ENCODE measurements around the gene WBP11.
"Not testable (repeated sequence)": the region's sequence is repeated elsewhere in the genome, so short reads cannot be mapped to it uniquely, and the experiment has no call there.

Gene WBP11

DNA sequence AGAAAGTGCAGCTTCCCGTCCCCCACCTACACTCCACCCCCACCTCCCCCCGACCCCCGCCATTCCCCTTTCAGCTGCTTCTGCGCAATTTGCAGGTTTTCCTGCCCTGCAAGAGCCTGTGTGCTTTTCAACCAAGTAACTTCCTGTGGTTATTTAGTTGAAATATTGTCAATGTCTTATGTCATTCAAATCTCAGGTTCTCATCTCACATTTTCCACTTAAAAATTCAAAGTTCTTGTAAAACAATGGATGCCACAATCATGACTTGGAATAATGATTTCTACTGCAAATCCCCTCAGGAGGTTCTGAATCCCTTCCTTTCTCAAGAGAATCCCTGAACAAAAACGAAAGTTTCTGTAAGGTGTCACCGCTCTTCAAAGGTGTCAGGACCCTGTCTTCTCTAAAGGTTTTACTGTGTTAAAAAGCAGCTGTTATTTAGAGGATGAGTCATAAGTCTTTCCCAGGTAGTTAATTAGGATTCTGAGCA, 31.6 kb downstream of the WBP11 start:
- peak; percentile 71 for DNase-seq

DNA sequence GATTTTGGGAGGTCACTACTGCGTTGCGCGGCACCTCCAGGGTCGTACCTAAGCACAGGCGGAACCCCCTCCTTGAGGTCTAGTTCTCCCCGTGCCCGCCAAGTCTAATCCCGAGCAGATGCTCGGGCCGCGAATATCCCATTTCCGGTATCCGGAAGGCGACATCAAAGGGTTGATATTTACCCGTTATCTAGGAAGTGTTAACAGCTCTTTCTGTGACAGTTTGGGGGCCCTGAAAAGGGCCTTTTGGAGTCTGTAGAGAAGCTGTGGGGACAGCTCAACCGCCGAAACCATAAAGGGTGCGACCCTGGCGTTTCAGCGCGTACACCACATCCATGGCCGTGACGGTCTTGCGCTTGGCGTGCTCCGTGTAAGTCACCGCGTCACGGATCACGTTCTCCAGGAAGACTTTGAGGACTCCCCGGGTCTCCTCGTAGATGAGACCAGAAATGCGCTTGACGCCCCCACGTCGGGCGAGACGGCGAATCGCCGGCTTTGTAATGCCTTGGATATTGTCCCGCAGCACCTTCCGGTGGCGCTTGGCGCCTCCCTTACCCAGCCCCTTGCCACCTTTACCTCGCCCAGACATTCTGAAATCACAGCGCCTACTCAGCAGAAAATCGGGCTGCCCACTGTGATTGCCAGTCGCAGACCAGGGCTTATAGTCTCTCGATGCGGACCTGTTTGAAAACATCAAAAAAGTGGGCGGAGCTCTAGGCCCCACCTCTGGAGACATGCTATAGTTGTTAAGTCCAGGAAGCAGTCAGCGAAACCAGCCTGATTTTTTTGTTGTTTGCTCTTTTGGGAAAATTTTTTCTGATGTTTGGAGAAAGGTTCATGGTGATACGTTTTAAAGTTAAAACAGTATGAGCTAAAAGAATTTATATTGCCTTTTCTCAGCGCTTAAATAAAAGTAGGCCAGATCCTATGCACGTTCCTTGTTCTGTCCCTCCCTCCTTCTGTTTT, 32.5 kb downstream of the WBP11 start:
- DNase-seq: peak; percentile 97

DNA sequence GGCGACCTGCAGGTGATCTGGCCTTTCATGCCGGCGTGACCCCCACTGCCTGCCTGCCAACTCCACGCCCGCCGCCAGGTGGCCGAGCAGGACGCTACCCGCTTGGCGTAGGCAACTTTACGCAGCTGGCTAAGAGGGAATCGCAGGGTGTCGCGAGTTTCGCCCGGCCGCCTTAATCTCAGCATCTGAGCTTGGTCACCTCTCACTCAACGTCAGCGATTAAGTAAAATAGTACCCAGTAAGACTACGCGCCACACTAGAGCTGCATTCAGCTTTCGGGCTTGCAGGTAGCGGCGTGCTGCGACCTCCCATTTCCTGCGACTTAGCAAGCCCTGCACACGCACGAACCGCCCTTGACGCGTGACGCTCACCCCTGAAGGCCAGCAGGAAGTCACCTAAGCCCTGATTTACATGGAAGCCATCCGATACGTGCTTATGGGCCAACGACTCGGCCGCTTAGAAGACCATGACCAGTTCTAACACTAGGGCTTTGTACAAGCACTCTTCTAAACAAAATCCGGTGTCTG, 33.2 kb downstream of the WBP11 start:
- DNase-seq: peak; percentile 93

DNA sequence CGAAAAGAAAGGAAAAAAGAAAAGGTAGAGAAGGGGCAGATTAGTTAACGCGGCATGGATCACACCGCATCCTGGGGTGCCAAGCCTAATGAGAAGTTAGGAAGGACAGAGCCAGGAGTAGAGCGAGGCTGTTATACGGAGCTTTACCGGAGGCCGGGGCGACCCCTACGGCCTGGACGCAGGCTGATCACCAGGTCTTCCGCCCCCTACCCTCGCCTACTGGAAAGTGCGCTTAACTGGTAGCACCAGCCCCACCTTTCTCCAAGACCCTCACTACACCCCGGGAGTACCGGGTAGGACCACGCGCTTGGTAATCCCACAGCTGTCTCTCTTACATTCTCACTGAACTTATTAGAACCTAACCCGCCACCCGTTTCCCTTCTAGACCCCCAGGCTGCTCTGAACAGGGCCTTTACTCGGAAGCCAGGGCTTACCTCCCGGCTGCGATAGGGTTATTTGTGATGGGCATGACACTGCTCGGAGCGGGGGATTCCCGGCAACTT, 33.8 kb downstream of the WBP11 start:
- DNase-seq: no peak

DNA sequence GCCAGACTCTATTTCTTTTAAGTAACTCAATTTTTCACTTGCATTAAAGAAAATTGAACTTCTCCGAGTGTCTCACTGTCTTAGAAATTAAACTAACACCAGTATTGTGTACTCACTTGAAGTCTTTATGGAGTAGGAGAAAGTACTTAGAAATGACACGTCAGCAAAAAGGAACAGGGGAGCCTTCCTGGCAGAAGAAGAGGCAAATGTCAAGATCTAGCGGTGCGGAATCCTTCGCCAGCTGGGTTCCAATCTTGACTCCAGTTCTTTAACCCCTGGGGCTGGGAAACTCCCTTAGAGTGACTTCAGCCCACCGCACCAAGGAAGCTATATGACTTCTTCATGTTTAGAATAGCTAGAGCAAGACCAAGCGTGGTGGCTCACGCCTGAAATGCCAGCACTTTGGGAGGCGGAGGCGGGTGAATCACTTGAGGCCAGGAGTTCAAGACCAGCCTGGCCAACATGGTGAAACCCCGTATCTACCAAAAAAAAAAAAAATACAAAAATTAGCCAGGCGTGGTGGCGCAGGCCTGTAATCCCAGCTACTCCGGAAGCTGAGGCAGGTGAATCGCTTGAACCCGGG, 34.4 kb downstream of the WBP11 start:
- DNase-seq: peak; percentile 46

DNA sequence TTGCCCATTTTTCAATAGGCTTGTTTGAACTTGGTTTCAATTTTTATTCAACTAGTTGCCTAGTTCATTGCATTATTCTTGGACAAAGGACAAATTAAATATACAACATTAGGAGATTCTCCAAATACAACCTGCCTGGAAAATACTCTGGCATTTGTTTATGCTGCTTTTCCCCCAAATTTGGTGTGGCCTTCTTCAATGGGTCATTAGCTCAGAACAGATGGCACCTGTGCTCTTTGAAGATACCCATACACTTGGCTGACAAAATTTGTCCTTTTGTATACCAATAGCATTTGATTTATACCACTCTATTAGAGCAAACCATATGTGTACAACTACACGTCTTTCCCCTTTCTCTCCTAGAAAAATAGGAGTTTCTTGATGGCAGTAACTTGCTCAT, 35.7 kb downstream of the WBP11 start:
- no peak for DNase-seq

DNA sequence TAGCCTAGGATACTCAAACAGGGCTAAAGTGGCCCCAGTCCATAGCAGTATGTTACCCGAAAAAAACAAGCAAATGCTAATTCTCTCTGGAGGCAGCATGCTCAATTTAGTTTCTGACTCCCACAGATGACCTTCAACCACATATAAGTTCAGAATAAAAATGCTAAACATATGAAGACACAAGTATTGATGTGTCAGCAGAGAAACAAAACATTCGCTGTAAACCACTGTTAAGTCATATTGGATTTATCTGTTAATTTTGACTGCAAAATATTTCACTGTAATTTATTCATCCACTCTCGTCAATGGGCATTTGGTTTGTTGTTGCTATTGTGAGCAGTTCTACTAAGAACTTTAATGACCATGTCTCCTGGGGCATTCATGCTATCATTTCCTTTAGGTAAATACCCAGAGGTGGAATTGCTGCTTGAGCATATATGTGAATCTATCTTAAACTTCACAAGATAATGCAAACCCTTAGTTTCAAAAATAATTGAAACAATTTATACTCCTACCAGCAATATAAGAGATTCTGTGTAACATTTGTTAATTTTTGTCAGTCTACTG, 36.5 kb downstream of the WBP11 start:
- DNase-seq: no peak

DNA sequence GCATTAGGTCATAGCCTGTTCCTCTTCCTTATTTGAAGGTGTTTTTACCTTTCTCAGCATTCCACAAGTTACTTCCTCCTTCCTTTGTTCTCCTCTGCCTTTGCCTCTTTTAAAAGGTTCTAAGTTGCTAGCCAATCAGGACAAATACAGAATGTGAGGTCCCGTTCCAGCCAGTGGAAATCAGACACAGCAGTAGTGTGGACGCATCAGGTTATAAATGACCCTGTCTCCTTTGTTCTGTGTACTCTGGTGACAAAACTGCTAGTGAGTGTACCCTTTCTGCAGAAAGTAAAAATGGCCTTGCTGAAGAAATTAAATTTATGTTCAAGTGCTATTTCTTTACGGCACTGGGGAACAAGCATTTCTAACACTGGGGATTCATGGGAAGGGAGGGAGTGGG, 37.3 kb downstream of the WBP11 start:
- not testable (repeated sequence) for DNase-seq

DNA sequence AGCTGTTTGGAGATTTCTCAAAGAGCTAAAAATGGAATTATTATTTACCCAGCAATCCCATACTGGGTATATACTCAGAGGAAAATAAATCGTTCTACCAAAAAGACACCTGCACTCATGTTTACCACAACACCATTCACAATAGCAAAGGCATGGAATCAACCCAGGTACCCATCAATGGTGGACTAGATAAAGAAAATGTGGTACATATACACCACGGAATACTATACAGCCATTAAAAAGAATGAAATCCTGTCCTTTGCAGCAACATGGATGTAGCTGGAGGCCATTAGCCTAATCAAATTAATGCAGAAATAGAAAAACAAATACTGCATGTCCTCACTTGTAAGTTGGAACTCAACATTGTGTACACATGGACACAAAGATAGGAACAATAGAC, 37.9 kb downstream of the WBP11 start:
- DNase-seq: no peak

DNA sequence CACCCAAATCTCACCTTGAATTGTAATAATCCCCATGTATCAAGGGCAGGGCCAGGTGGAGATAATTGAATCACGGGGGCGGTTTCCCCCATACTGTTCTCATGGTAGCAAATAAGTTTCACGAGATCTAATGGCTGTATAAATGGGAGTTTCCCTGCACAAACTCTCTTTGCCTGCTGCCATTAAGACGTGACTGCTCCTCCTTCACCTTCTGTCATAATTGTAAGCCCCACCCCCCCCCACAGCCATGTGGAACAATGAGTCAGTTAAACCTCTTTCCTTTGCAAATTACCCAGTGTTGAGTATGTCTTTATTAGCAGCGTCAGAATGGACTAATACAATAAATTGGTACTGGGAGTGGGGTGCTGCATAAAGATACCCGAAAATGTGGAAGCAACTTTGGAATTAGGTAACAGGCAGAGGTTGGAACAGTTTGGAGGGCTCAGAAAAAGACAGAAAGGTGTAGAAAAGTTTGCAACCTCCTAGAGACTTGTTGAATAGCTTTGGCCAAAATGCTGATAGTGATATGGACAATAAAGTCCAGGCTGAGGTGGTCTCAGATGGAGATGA, 43.5 kb downstream of the WBP11 start:
- DNase-seq: not testable (repeated sequence)

DNA sequence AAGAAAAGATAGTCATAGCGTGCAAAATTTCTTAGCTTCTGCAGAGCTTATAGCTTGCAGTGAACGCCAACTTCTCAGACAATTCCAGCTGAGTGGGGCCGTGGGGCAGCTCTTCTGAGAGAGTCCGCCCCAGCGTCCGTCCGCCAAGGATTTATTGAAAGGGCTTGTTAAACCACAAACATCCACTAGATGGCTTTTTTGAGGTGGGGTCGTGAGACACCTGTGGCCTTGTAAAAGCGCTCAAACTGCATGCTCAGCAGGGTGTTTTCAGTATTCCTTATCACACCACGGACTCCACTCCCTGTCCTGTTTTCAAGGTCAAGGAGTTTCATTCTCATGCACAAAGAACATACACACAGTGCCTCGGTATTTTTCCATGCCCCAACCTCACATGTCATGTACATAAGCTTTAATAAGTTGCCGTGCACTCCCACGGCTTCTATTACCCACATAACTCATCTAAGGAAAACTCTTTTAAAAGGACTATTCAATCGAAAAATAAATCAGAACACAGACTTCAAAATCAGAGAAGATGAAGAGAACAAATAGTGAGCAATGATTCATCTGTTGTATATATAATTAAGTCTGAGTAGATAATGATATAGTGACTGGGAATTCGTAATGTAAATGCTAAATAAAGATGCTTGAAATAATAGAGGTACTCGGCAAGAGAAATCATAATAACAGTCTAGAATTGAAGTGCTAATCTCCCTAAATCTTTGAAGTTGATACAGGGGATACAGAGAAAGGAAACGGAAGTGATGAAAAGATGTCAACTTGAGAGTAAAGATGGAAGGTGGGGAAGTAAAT, 46.7 kb downstream of the WBP11 start:
- peak; percentile 26 for DNase-seq

DNA sequence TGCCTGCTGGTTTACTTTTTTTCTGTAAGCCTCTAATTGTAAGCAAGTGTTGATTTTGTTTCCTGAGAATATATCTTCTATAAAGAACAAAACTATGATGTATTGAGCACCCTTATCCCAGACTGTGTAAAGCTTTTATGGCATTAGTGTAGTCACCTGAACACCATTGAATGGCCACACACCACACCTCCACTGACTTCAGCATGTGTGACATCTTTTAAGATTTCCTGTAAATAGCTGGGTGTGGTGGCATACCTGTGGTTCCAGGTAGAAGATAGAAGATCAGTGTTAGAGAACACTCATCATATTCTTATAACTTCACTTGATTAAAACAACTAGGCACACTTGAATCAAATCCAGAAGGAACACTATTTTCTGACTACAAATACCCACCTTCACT, 51.3 kb downstream of the WBP11 start:
- no peak for DNase-seq

DNA sequence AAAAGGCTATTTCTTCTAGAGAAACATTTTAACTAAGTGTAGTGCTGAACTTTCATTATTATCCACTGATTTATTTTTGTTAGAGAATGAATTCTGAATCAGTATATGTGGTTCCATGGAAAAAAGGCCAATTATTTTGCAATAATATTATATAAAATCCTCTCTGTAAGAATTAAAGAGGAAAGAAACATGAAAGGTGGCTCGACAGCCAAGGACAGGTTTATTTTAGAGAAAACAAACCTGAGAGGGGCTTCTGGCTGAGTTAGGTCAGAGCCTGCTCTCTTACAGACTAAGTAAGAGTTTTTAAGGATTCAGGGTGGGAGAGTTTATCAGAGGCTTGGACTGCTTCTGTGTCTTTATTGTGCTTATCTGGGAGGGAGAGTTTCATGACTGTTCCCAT, 60.2 kb downstream of the WBP11 start:
- no peak for DNase-seq

DNA sequence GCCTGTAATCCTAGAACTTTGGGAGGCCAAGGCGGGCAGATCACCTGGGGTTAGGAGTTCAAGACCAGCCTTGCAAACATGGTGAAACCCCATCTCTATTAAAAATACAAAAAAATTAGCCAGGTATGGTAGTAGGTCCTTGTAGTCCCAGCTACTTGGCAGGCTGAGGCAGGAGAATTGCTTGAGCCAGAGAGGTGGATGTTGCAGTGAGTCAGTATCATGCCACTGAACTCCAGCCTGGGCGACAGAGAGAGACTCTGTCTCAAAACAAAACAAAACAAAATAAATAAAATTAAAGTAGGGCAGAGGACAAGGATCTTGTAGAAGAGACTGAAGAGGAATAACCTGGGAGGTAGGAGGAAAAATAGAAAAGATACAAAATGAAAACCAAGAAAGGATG, 61.3 kb downstream of the WBP11 start:
- DNase-seq: no peak

DNA sequence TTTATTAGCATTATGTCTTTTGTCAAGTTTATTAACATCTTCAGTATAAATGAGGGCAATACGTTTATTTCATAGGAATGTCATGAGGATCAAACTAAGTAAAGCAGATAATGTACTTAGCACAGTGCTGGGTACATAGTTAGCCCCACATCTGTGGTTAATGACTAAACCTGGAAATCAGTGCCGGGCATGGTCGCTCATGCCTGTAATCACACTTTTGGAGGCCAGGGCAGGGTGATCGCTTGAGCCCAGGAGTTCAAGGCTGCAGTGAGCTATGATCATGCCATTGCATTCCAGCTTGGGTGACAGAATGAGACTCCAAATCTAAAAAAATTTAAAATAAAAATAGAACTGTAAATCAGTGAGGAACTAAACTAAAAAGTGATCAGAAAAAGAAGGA, 62.1 kb downstream of the WBP11 start:
- no peak for DNase-seq

DNA sequence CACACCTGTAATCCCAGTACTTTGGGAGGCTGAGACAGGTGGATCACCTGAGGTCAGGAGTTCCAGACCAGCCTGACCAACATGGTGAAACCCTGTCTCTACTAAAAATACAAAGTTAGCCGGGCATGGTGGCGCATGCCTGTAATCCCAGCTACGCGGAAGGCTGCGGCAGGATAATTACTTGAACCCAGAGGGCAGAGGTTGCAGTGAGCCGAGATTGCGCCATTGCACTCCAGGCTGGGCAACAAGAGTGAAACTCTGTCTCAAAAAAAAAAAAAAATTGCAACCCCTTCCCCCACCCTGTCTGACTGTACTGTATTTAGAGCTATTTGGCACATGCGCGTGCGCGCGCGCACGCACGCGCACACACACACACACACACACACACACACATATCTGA, 66.8 kb downstream of the WBP11 start:
- DNase-seq: not testable (repeated sequence)

Data from CD4-positive, alpha-beta T cell treated with Interleukin-12 subunit alpha and Interleukin-12 subunit beta, for 1 hour (primary cell).